GM12891 (cell line): ENCODE measurements around the gene ADPRM.

ENCODE experiments used
- POLR2A ChIP-seq: IDR thresholded peaks from 2 replicates; pipeline ENCODE4 v1.6.1; 2011; ENCODE audit warnings: low read depth, low read length, control low read depth
- TAF1 ChIP-seq: IDR thresholded peaks from 2 replicates; pipeline ENCODE4 v1.6.1; 2011; ENCODE audit warnings: low read depth, low read length, control low read depth

GRCh38 chr17:10754109-10754508 lies 56.7 kb downstream of the ADPRM start:
- TF ChIP-seq POLR2A, result no peak
- TF ChIP-seq TAF1, result no peak
